HCT116 (cell line): ENCODE results near the gene P4HA1. TPM values are rescaled to one million over a fixed set of nuclear protein-coding genes. Genes with fewer than 3 reads are reported as not detected.
"Not testable (repeated sequence)": the region's sequence is repeated elsewhere in the genome, so short reads cannot be mapped to it uniquely, and the experiment has no call there.

ENCODE experiments used
- ATAC-seq: fragments of 200-7000 bp; cut with Tn5 transposase; 2 replicates; pipeline ENCODE4 v1.9.1; 2020; ENCODE audit warnings: mild to moderate bottlenecking, moderate library complexity
- BruUV-seq: library from RNA; stranded (reverse); fragments of 400-500 nt; replicated peaks from 2 replicates; lab custom pipeline; 2021; lab: Mats Ljungman, UMichigan
- CTCF ChIA-PET: fragments of 300-600 bp; sonication (Branson Sonifier 250); formaldehyde crosslinking; loops from one replicate; lab custom pipeline; 2021; ENCODE audit warnings: antibody characterized with exemption; lab: Charles Lee
- POLR2A ChIA-PET: fragments of 300-600, 350-600 bp; sonication (Branson Sonifier 250); formaldehyde crosslinking; loops from one replicate; lab custom pipeline; 2021; ENCODE audit warnings: antibody characterized with exemption; lab: Charles Lee
- RAD21 ChIA-PET, 2 experiments: fragments of 300-600 bp; sonication (Branson Sonifier 250); formaldehyde crosslinking; loops; one replicate each; lab custom pipeline; 2023; ENCODE audit warnings: low total read pairs in 2 of 2; ENCODE audit not compliant: uncharacterized antibody in 2 of 2, unreplicated experiment in 2 of 2, low non-redundant PET in 1 of 2; lab: Charles Lee
- DNase-seq: peaks from one replicate; pipeline ENCODE4 v3.0.0-alpha.2; 2010; ENCODE audit warnings: low read depth, low spot score
- H2AFZ ChIP-seq: fragments of 200-600 bp; shearing (Covaris generic), sonication (generic); 2 replicates; pipeline ENCODE4 v1.6.1; 2017; ENCODE audit warnings: low read depth, mixed run types, mixed read lengths, antibody characterized with exemption, low read length; ENCODE audit not compliant: poor library complexity, severe bottlenecking
- H3K27ac ChIP-seq: 2 replicates; pipeline ENCODE4 v1.5.1; 2012; ENCODE audit warnings: low read depth, low read length
- H3K27me3 ChIP-seq: fragments of 200-600 bp; sonication (generic); 2 replicates; pipeline ENCODE4 v1.6.1; 2016; ENCODE audit warnings: mixed run types, low read length, mixed read lengths; ENCODE audit not compliant: insufficient read depth
- H3K36me3 ChIP-seq, 2 experiments: fragments of 200-500 bp in 1 of 2; fragments of 200-600 bp in 1 of 2; sonication (Bioruptor generic) in 1 of 2; sonication (generic) in 1 of 2; 2 replicates each; pipeline versions ENCODE4 v1.5.1 to v1.6.1; 2014 to 2016; ENCODE audit warnings: low read length in 2 of 2, inconsistent platforms in 1 of 2, mixed read lengths in 1 of 2, mixed run types in 1 of 2; ENCODE audit not compliant: insufficient read depth in 2 of 2, control insufficient read depth in 1 of 2
- H3K4me1 ChIP-seq, 2 experiments: fragments of 200-600 bp in 1 of 2; sonication (generic) in 1 of 2; 2 replicates each; pipeline versions ENCODE4 v1.5.1 to v1.6.1; 2012 to 2017; ENCODE audit warnings: low read length in 2 of 2, inconsistent platforms in 1 of 2, mild to moderate bottlenecking in 1 of 2, mixed read lengths in 1 of 2, mixed run types in 1 of 2, moderate library complexity in 1 of 2; ENCODE audit not compliant: insufficient read depth in 2 of 2, control insufficient read depth in 1 of 2
- H3K4me2 ChIP-seq: fragments of 200-600 bp; sonication (generic); 2 replicates; pipeline ENCODE4 v1.6.1; 2017; ENCODE audit warnings: mixed run types, low read length, mixed read lengths
- H3K4me3 ChIP-seq, 2 experiments: fragments of 200-600 bp in 1 of 2; sonication (generic) in 1 of 2; replicated peaks in 1 of 2; 2 replicates each; pipeline ENCODE4 v1.5.1; 2011 to 2016; ENCODE audit warnings: low read length in 2 of 2, control low read depth in 1 of 2, low read depth in 1 of 2, mild to moderate bottlenecking in 1 of 2, mixed read lengths in 1 of 2, mixed run types in 1 of 2
- H3K79me2 ChIP-seq: fragments of 200-600 bp; sonication (generic); 2 replicates; pipeline ENCODE4 v1.6.1; 2017; ENCODE audit warnings: mild to moderate bottlenecking, mixed run types, low read length, moderate library complexity, mixed read lengths; ENCODE audit not compliant: insufficient read depth
- H3K9ac ChIP-seq: fragments of 200-600 bp; sonication (generic); 2 replicates; pipeline ENCODE4 v1.6.1; 2016; ENCODE audit warnings: low read length, mixed read lengths
- H3K9me2 ChIP-seq: fragments of 200-600 bp; sonication (generic), shearing (Covaris generic); 2 replicates; pipeline ENCODE4 v1.6.1; 2017; ENCODE audit warnings: mixed run types, mild to moderate bottlenecking, moderate library complexity; ENCODE audit not compliant: insufficient read depth
- H3K9me3 ChIP-seq, 2 experiments: fragments of 200-500 bp in 1 of 2; fragments of 200-600 bp in 1 of 2; sonication (Bioruptor generic) in 1 of 2; sonication (generic) in 1 of 2; 2 replicates each; pipeline ENCODE4 v1.6.1; 2014 to 2017; ENCODE audit warnings: low read length in 2 of 2, mixed read lengths in 2 of 2, inconsistent platforms in 1 of 2, low read depth in 1 of 2, mild to moderate bottlenecking in 1 of 2, mixed run types in 1 of 2, moderate library complexity in 1 of 2; ENCODE audit not compliant: control insufficient read depth in 1 of 2, insufficient read depth in 1 of 2
- H4K20me1 ChIP-seq: fragments of 200-600 bp; sonication (generic), shearing (Covaris generic); 2 replicates; pipeline ENCODE4 v1.6.1; 2017; ENCODE audit warnings: mixed run types, mild to moderate bottlenecking, moderate library complexity; ENCODE audit not compliant: insufficient read depth
- CBX3 ChIP-seq: IDR thresholded peaks from 2 replicates; pipeline ENCODE4 v1.6.1; 2012; ENCODE audit warnings: low read depth
- CEBPB ChIP-seq: IDR thresholded peaks from 2 replicates; pipeline ENCODE4 v1.6.1; 2012; ENCODE audit warnings: low read depth
- EZH2 ChIP-seq: fragments of 200-600 bp; sonication (generic); IDR thresholded peaks from 2 replicates; pipeline ENCODE4 v1.6.1; 2017; ENCODE audit warnings: antibody characterized with exemption, mixed run types
- EZH2phosphoT487 ChIP-seq: fragments of 200-600 bp; IDR thresholded peaks from 2 replicates; pipeline ENCODE4 v1.6.1; 2018; ENCODE audit warnings: antibody characterized with exemption, borderline replicate concordance
- FOSL1 ChIP-seq: IDR thresholded peaks from 2 replicates; pipeline ENCODE4 v1.6.1; 2012; ENCODE audit warnings: low read depth
- JUND ChIP-seq: IDR thresholded peaks from 2 replicates; pipeline ENCODE4 v1.6.1; 2012
- POLR2A ChIP-seq: IDR thresholded peaks from 2 replicates; pipeline ENCODE4 v1.7.0; 2011; ENCODE audit warnings: borderline replicate concordance; ENCODE audit not compliant: insufficient read depth, insufficient read length; ENCODE audit errors: extremely low read depth
- SIN3A ChIP-seq: IDR thresholded peaks from 2 replicates; pipeline ENCODE4 v1.6.1; 2012; ENCODE audit warnings: low read depth
- YY1 ChIP-seq: IDR thresholded peaks from 2 replicates; pipeline ENCODE4 v1.6.1; 2011; ENCODE audit warnings: low read length, low read depth, moderate library complexity, mild to moderate bottlenecking; ENCODE audit not compliant: insufficient replicate concordance; ENCODE audit errors: extremely low read depth
- ZFX ChIP-seq: fragments of 450-650 bp; IDR thresholded peaks from 2 replicates; pipeline ENCODE4 v1.6.1; 2017
- intact Hi-C: fragments of 100-400 bp; cut with micrococcal nuclease; formaldehyde crosslinking; loops from 2 replicates; pipeline ENCODE4 v1.10.0; 2022
- total RNA-seq: library from RNA; stranded (reverse); gene quantifications from one replicate; pipeline ENCODE4 v1.2.1, GENCODE V29; 2021; ENCODE audit not compliant: unreplicated experiment
- TF ChIP-seq, protein P1 (sequence below), 3 experiments: fragments of 200-600 bp in 1 of 3; sonication (generic) in 1 of 3; IDR thresholded peaks in 2 of 3; conservative IDR thresholded peaks in 1 of 3; 2 replicates each; pipeline ENCODE4 v1.5.1; 2012 to 2017; ENCODE audit warnings: low read depth in 2 of 3, low read length in 2 of 3, antibody characterized with exemption in 1 of 3, borderline replicate concordance in 1 of 3, control low read depth in 1 of 3, mild to moderate bottlenecking in 1 of 3, mixed read lengths in 1 of 3, mixed run types in 1 of 3, moderate library complexity in 1 of 3; ENCODE audit not compliant: insufficient read depth in 1 of 3
- TF ChIP-seq, protein P2 (sequence below): IDR thresholded peaks from 2 replicates; pipeline ENCODE4 v1.6.1; 2012
- TF ChIP-seq, protein P3 (sequence below): IDR thresholded peaks from 2 replicates; pipeline ENCODE4 v1.6.1; 2012
- TF ChIP-seq, protein P4 (sequence below): IDR thresholded peaks from 2 replicates; pipeline ENCODE4 v1.6.1; 2012; ENCODE audit warnings: low read depth

P4HA1 gene
- total RNA-seq, 1 experiment from 2014 or later = 49.7 TPM

DNA sequence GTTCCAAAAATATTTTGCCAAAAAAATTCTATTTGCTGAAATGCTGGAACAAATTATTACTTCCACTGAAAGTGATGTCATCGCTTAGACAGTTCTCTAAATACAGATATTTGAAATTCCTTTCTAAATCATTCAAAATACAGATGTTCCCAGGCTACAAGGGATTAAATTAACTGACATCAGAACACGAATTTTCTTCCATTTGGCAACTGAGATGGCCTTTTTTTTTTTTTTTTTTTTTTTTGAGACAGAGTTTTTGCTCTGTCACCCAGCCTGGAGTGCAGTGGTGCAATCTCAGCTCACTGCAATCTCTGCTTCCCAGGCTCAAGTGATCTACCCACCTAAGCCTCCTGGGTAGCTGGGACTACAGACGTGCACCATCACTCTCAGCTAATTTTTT is 57.0 kb downstream of the P4HA1 start:
- Histone ChIP-seq H3K27ac (no peak overlapping the region), H3K4me2 (no peak overlapping the region), H3K9ac (no peak overlapping the region), H3K9me3 (no peaks in the 10 kb centered on the region), H2AFZ (no peak overlapping the region), H3K79me2 (no peaks in the 10 kb centered on the region), H3K4me1 (peaks cover 2 to 4% of the 10 kb centered on the region in 2 experiments; a peak in 2 of 4 replicates), H4K20me1 (no peaks in the 10 kb centered on the region; the same call in 1 of the 2 replicates), H3K9me2 (no peaks in the 10 kb centered on the region), H3K36me3 (peaks cover 8 to 9% of the 10 kb centered on the region in 2 experiments; a peak in 3 of 4 replicates), H3K4me3 (no peak overlapping the region), H3K27me3 (no peaks in the 10 kb centered on the region)
- ChIA-PET RAD21 (no interaction called here), POLR2A (interaction anchor here (0.9 kb wide), 1 partner anchor 11 kb away, joined by 6 read pairs; no protein-coding TSS in a partner anchor), CTCF (interaction anchor here (1.1 kb wide), 1 partner anchor 13 kb away, joined by 3 read pairs; no protein-coding TSS in a partner anchor)
- no peak for DNase-seq
- intact Hi-C loops = no loop called here
- ATAC-seq = no peak
- no TSS peak for BruUV-seq
- TF ChIP-seq, protein P1, sequence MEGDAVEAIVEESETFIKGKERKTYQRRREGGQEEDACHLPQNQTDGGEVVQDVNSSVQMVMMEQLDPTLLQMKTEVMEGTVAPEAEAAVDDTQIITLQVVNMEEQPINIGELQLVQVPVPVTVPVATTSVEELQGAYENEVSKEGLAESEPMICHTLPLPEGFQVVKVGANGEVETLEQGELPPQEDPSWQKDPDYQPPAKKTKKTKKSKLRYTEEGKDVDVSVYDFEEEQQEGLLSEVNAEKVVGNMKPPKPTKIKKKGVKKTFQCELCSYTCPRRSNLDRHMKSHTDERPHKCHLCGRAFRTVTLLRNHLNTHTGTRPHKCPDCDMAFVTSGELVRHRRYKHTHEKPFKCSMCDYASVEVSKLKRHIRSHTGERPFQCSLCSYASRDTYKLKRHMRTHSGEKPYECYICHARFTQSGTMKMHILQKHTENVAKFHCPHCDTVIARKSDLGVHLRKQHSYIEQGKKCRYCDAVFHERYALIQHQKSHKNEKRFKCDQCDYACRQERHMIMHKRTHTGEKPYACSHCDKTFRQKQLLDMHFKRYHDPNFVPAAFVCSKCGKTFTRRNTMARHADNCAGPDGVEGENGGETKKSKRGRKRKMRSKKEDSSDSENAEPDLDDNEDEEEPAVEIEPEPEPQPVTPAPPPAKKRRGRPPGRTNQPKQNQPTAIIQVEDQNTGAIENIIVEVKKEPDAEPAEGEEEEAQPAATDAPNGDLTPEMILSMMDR (IDR thresholded peaks at IDR 0.05 in 2 of 3, conservative IDR thresholded peaks at IDR 0.05 in 1 of 3; ENCODE audit: borderline replicate concordance in 1 of 3, insufficient read depth in 1 of 3, low read depth in 2 of 3, low read length in 2 of 3) = no peak
- TF ChIP-seq, protein P2, sequence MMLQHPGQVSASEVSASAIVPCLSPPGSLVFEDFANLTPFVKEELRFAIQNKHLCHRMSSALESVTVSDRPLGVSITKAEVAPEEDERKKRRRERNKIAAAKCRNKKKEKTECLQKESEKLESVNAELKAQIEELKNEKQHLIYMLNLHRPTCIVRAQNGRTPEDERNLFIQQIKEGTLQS = no peak
- TF ChIP-seq CEBPB (no peak), EZH2 (no peak), POLR2A (no peak), CBX3 (no peak), FOSL1 (no peak), ZFX (no peak), SIN3A (no peak), EZH2phosphoT487 (no peak), JUND (no peak), YY1 (no peak)
- TF ChIP-seq, protein P3, sequence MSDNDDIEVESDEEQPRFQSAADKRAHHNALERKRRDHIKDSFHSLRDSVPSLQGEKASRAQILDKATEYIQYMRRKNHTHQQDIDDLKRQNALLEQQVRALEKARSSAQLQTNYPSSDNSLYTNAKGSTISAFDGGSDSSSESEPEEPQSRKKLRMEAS = no peak
- TF ChIP-seq, protein P4, sequence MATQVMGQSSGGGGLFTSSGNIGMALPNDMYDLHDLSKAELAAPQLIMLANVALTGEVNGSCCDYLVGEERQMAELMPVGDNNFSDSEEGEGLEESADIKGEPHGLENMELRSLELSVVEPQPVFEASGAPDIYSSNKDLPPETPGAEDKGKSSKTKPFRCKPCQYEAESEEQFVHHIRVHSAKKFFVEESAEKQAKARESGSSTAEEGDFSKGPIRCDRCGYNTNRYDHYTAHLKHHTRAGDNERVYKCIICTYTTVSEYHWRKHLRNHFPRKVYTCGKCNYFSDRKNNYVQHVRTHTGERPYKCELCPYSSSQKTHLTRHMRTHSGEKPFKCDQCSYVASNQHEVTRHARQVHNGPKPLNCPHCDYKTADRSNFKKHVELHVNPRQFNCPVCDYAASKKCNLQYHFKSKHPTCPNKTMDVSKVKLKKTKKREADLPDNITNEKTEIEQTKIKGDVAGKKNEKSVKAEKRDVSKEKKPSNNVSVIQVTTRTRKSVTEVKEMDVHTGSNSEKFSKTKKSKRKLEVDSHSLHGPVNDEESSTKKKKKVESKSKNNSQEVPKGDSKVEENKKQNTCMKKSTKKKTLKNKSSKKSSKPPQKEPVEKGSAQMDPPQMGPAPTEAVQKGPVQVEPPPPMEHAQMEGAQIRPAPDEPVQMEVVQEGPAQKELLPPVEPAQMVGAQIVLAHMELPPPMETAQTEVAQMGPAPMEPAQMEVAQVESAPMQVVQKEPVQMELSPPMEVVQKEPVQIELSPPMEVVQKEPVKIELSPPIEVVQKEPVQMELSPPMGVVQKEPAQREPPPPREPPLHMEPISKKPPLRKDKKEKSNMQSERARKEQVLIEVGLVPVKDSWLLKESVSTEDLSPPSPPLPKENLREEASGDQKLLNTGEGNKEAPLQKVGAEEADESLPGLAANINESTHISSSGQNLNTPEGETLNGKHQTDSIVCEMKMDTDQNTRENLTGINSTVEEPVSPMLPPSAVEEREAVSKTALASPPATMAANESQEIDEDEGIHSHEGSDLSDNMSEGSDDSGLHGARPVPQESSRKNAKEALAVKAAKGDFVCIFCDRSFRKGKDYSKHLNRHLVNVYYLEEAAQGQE = no peak

- DNase-seq, BruUV-seq, H3K4me2 ChIP-seq: not testable (repeated sequence)
Observed at GRCh38 chr10:73036285-73036684, 60.4 kb downstream of the P4HA1 start.

More at GRCh38 chr10:73036285-73036684, 60.4 kb downstream of the P4HA1 start:
- H4K20me1 ChIP-seq, H3K9me3 ChIP-seq, H3K9me2 ChIP-seq, H2AFZ ChIP-seq, H3K9ac ChIP-seq, intact Hi-C loops, CTCF ChIA-PET, H3K36me3 ChIP-seq, H3K4me1 ChIP-seq, ATAC-seq, H3K4me3 ChIP-seq, RAD21 ChIA-PET, H3K27ac ChIP-seq, POLR2A ChIA-PET, H3K27me3 ChIP-seq, H3K79me2 ChIP-seq: not testable (repeated sequence)
